NCI-H526 treated with DMSO at 0.1 percent for 48 hours (cell line): ENCODE data around the gene HAAO.
"Not testable (repeated sequence)": the region's sequence is repeated elsewhere in the genome, so short reads cannot be mapped to it uniquely, and the experiment has no call there.

Source experiments
- DNase-seq: peaks from one replicate; lab custom pipeline; 2025; lab: John Stamatoyannopoulos, UW

HAAO gene

GRCh38 chr2:42747422-42747821, 45.0 kb downstream of the HAAO start:
- DNase-seq: no peak

GRCh38 chr2:42744545-42745082, 47.8 kb downstream of the HAAO start:
- DNase-seq: no peak

GRCh38 chr2:42743659-42743990, 48.8 kb downstream of the HAAO start:
- no peak for DNase-seq

- no peak for DNase-seq
Measured at GRCh38 chr2:42742740-42743658, 49.4 kb downstream of the HAAO start.

- no peak for DNase-seq
Measured at GRCh38 chr2:42741140-42741539, 51.2 kb downstream of the HAAO start.

GRCh38 chr2:42736598-42737322, 55.6 kb downstream of the HAAO start:
- DNase-seq: no peak

GRCh38 chr2:42733852-42734251, 58.5 kb downstream of the HAAO start:
- DNase-seq: no peak

GRCh38 chr2:42731316-42731715, 61.1 kb downstream of the HAAO start:
- DNase-seq: not testable (repeated sequence)

- DNase-seq: no peak
Measured at GRCh38 chr2:42726680-42727079, 65.7 kb downstream of the HAAO start.

GRCh38 chr2:42725657-42726056, 66.7 kb downstream of the HAAO start:
- DNase-seq: no peak

- DNase-seq: no peak
Measured at GRCh38 chr2:42724886-42725285, 67.5 kb downstream of the HAAO start.

GRCh38 chr2:42723465-42723864, 68.9 kb downstream of the HAAO start:
- DNase-seq: no peak

GRCh38 chr2:42722320-42723190, 69.8 kb downstream of the HAAO start:
- no peak for DNase-seq

- DNase-seq: no peak
Measured at GRCh38 chr2:42721898-42722297, 70.5 kb downstream of the HAAO start.
